Erythroblast (primary cell): ENCODE measurements around the gene MYCBP2.

Source experiments
- GATA1 ChIP-seq: IDR thresholded peaks from 2 replicates; pipeline ENCODE4 v1.6.1; 2011; ENCODE audit warnings: low read depth, mild to moderate bottlenecking, control low read depth, low read length, moderate library complexity
- POLR2A ChIP-seq: IDR thresholded peaks from 2 replicates; pipeline ENCODE4 v1.6.1; 2011; ENCODE audit warnings: mild to moderate bottlenecking, low read length

DNA sequence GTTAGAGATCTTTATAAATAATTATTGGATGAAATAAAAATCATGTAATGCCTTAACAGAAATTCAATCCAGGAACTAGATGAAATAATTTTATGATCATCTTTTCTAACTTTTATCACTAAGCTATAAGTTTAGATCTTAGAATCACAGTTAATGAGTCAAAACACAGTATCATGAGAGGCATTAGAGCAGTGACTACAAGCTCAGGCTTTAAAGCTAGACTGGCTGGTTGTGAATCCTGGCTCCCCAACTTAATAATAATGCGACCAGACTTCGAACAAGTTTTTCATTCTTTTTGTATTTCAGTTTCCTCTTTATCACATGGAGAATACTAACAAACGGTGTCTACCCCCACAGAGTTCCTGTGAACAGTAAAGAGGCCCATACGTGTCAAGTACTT is 108.6 kb downstream of the MYCBP2 start:
- TF ChIP-seq POLR2A (no peak), GATA1 (no peak)
